Suprapubic skin (tissue), 4 donors: ENCODE measurements around the gene SLX9.

Source experiments
- CTCF ChIP-seq, 2 donors: fragments of 200-600 bp in 1 of 2; fragments of 450-650 bp in 1 of 2; sonication (generic) in 1 of 2; IDR thresholded peaks; one replicate each; pipeline ENCODE4 v1.5.1; 2016 to 2019; ENCODE audit warnings: antibody characterized with exemption in 2 of 2, mild to moderate bottlenecking in 1 of 2, moderate library complexity in 1 of 2
- EP300 ChIP-seq: sonication (generic); formaldehyde crosslinking; IDR thresholded peaks from one replicate; pipeline ENCODE4 v1.6.1; 2017; ENCODE audit warnings: antibody characterized with exemption
- POLR2A ChIP-seq, 2 donors: fragments of 450-650 bp; IDR thresholded peaks; one replicate each; pipeline ENCODE4 v1.6.1; 2017; ENCODE audit warnings: antibody characterized with exemption in 2 of 2, mild to moderate bottlenecking in 2 of 2, moderate library complexity in 2 of 2
- POLR2AphosphoS5 ChIP-seq, 3 donors: sonication (generic); formaldehyde crosslinking; IDR thresholded peaks; one replicate each; pipeline ENCODE4 v1.6.1; 2017; ENCODE audit warnings: antibody characterized with exemption in 3 of 3

- TF ChIP-seq POLR2A (IDR thresholded peaks at IDR 0.05) (no peak), CTCF (IDR thresholded peaks at IDR 0.05) (no peak), EP300 (no peak), POLR2AphosphoS5 (IDR thresholded peaks at IDR 0.05) (no peak)
Measured at GRCh38 chr21:44933918-44934260, 5.9 kb upstream of the SLX9 start.
